ENCODE data around the gene FLT4.

GRCh38 chr5:180673371-180674089 lies 24.1 kb upstream of the FLT4 start:
- TF ChIP-seq CTCF (IDR thresholded peaks at IDR 0.05) (no peak), POLR2A (IDR thresholded peaks at IDR 0.05) (no peak)
